ENCODE results near the gene SAMD14.
A peak's percentile ranks its signal among the peaks of the same experiment; 100 is the strongest.

SAMD14 gene

DNA sequence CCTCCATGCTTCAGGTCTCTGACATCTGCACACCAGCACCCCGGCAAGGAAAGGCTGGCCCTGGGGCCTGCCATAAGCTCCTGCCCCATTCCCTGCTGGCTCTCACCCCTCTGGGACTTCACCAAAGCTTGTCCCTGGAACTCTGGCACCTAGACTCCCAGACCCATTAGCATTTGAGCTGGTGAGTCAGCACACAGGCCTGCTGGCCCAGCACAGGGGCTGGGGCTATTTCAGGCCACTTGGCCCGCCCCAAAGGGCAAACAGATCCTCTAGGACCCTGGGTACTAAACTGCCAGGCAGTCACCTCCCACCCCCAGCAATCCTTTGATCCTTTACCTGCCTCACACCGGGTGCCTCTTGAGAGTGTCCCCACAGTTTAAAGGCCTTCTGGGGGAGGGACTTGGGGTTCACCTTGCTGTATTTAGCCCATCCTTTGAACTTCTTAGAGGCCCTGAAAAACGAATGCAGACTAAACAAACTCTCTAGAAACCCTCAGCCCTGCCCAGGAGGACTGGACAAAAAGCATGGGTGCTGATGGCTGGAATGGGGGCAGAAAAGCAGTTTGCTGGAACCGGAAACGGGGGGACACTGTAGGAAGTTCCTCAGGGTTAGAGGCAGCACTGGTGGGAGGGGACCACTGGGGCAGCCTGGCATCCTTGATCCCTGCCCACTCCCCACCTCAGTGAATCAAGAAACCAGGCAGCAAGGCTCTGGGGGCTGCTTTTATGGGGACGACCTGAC, 3.2 kb upstream of the SAMD14 start:
- DNase-seq (ENCODE audit: low read depth), result peak; percentile 23

- DNase-seq (ENCODE audit: low read depth), result no peak
Measured at GRCh38 chr17:50132104-50132794, 2.3 kb upstream of the SAMD14 start.

- no peak for DNase-seq (ENCODE audit: low read depth)
Measured at GRCh38 chr17:50130559-50131305, 772 bp upstream of the SAMD14 start.

- no peak for DNase-seq (ENCODE audit: low read depth)
Measured at GRCh38 chr17:50129353-50129727, 620 bp downstream of the SAMD14 start.

- DNase-seq (ENCODE audit: low read depth), result no peak
Measured at GRCh38 chr17:50128441-50129352, 1.3 kb downstream of the SAMD14 start.

GRCh38 chr17:50127697-50128361, 2.1 kb downstream of the SAMD14 start:
- DNase-seq (ENCODE audit: low read depth), result peak; percentile 57

- peak; percentile 43 for DNase-seq (ENCODE audit: low read depth)
Measured at GRCh38 chr17:50125420-50125997, 4.5 kb downstream of the SAMD14 start.

- no peak for DNase-seq (ENCODE audit: low read depth)
Measured at GRCh38 chr17:50123649-50124349, 6.2 kb downstream of the SAMD14 start.

GRCh38 chr17:50122945-50123344, 7.0 kb downstream of the SAMD14 start:
- no peak for DNase-seq (ENCODE audit: low read depth)

- DNase-seq (ENCODE audit: low read depth), result no peak
Measured at GRCh38 chr17:50120475-50121253, 9.3 kb downstream of the SAMD14 start.

- DNase-seq (ENCODE audit: low read depth), result no peak
Measured at GRCh38 chr17:50118828-50119218, 11.1 kb downstream of the SAMD14 start.

GRCh38 chr17:50118076-50118827, 11.7 kb downstream of the SAMD14 start:
- DNase-seq (ENCODE audit: low read depth), result no peak

- peak; percentile 49 for DNase-seq (ENCODE audit: low read depth)
Measured at GRCh38 chr17:50117202-50118051, 12.5 kb downstream of the SAMD14 start.

DNA sequence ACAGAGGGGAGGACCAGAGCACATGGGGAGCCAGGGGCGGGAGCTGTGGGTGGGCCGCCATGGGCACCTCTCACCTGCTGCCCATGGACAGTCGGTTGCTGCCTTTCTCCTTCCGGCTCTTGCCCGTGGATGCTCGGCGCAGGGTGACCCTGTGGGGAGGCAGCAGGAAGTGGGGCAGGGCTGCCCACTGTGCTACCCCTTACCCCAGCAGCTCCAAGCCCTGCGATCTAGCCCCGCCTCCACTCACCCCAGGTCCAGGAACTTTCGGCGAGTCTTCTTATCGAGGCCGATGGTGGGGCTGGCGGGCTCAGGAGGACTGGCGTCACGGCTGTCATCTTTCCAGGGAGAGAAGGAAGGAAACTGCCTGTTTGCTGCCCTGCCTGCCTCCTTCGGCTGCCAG, 14.2 kb downstream of the SAMD14 start:
- DNase-seq (ENCODE audit: low read depth), result no peak

- peak; percentile 70 for DNase-seq (ENCODE audit: low read depth)
Measured at GRCh38 chr17:50114849-50115357, 15.1 kb downstream of the SAMD14 start.

DNA sequence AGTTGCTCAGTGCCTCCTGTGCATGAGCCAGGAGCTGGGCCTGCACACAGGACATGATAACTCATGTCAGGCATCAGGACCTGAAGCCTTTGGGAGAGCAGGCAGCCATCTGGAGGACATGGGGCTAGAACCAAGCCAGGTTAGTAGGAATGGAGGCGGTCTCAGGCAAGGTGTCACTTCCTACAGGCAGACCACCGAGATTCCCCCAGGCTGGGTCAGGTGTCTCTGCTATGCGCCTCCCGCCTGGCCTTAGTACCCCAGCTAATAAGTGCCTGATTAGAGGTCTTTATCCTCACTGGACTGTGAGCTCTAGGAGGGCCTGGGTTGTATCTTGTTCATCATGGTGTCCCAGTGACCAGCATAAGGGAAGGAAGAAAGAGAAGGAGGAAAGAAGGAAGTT, 15.6 kb downstream of the SAMD14 start:
- no peak for DNase-seq (ENCODE audit: low read depth)

DNA sequence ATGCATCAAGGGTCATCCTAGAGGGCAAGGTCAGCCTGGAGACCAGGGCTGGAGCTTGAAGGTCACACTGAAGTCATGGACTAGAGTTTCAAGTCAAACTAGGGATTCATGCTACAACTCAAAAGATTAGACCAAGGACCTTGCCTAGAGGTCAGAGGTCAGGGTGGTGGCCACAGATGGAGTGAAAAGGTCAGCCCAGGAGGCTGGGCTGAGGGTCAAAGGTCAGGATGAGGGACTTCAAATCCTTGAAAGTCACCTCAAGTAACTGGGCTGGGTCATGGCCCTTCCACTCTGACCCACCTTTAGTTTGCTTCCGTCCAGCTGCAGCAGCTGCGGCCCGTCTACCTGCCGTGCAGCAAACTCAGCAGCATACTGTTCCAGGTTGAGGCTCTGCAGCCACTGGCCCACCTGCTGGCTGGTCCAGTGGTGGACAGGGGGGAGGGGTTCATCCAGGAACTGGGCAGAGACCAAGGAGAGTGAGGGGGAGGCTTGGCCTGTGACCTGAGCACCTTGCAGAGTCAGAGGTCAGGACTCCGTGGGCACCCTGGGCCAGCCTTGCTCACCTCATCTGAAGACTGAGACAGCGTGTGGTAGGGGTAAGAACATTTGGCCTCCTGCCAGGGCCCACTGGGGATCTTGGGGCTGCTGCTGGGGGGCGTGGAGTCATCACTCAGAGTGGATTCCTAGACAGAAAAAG, 16.2 kb downstream of the SAMD14 start:
- no peak for DNase-seq (ENCODE audit: low read depth)
